Ascending aorta (tissue), 2 donors: Measurements from ENCODE around the gene RAB11FIP4. TPM values are rescaled to one million over a fixed set of nuclear protein-coding genes. Genes with fewer than 3 reads are reported as not detected.

Experiments used
- DNase-seq, 2 donors: peaks; one replicate each; pipeline ENCODE4 v3.0.0-alpha.2; 2019; ENCODE audit warnings: low spot score in 2 of 2
- H3K27ac ChIP-seq, 2 donors: fragments of 200-600 bp; sonication (generic); one replicate each; pipeline ENCODE4 v1.5.1; 2016 to 2017; ENCODE audit warnings: mild to moderate bottlenecking in 1 of 2
- H3K27me3 ChIP-seq: fragments of 200-600 bp; sonication (generic); one replicate; pipeline ENCODE4 v1.5.1; 2017
- H3K36me3 ChIP-seq, 2 donors: fragments of 200-600 bp; sonication (generic); one replicate each; pipeline ENCODE4 v1.5.1; 2016
- H3K4me1 ChIP-seq, 2 donors: fragments of 200-600 bp; sonication (generic); one replicate each; pipeline ENCODE4 v1.5.1; 2016 to 2017; ENCODE audit warnings: mild to moderate bottlenecking in 1 of 2
- H3K4me3 ChIP-seq, 2 donors: fragments of 200-600 bp; sonication (generic); one replicate each; pipeline ENCODE4 v1.5.1; 2016 to 2017; ENCODE audit warnings: mild to moderate bottlenecking in 1 of 2
- H3K9me3 ChIP-seq, 2 donors: fragments of 200-600 bp; sonication (generic); one replicate each; pipeline ENCODE4 v1.5.1; 2016
- CTCF ChIP-seq, 3 experiments: fragments of 200-600 bp in 2 of 3; fragments of 450-650 bp in 1 of 3; sonication (generic) in 2 of 3; IDR thresholded peaks; one replicate each; pipeline ENCODE4 v1.5.1; 2016 to 2019; ENCODE audit warnings: antibody characterized with exemption in 3 of 3, mild to moderate bottlenecking in 1 of 3, moderate library complexity in 1 of 3
- intact Hi-C: fragments of 100-400 bp; cut with DNase I; formaldehyde crosslinking; loops from one replicate; pipeline ENCODE4 v1.15.1; 2023
- total RNA-seq: library from RNA; depleted of rRNA; stranded (reverse); fragments of >200 nt; gene quantifications from one replicate; pipeline ENCODE4 v1.1.0, GENCODE V29; 2016

RAB11FIP4 gene
- total RNA-seq, 1 donor from 2014 or later, result 0.85 TPM

DNA sequence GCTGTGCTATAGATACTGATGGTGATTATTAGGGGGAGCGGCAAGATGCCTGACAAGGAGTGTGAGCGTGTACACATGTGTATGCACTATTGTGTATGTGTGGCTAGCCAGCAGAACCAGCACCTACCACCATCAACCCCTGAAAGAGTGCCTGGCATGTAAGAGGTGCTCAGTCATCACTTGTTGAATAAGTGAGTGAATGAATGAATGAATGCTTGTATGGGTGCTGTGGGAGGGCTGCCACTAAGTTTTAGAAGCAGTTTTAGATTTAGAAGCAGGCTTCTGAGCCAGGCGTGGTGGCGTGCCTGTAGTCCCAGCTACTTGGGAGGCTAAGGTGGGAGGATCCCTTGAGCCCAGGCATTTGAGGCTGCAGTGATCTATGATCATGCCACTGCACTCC is 37.0 kb downstream of the RAB11FIP4 start:
- no peak overlapping the region for H3K27ac ChIP-seq
- H3K4me3 ChIP-seq, result no peak overlapping the region
- no peak for TF ChIP-seq CTCF (IDR thresholded peaks at IDR 0.05)
- intact Hi-C loops, result no loop called here
- no peaks in the 10 kb centered on the region for H3K9me3 ChIP-seq
- DNase-seq, result no peak
- H3K36me3 ChIP-seq, result no peaks in the 10 kb centered on the region
- H3K4me1 ChIP-seq, result no peaks in the 10 kb centered on the region
- no peaks in the 10 kb centered on the region for H3K27me3 ChIP-seq

DNA sequence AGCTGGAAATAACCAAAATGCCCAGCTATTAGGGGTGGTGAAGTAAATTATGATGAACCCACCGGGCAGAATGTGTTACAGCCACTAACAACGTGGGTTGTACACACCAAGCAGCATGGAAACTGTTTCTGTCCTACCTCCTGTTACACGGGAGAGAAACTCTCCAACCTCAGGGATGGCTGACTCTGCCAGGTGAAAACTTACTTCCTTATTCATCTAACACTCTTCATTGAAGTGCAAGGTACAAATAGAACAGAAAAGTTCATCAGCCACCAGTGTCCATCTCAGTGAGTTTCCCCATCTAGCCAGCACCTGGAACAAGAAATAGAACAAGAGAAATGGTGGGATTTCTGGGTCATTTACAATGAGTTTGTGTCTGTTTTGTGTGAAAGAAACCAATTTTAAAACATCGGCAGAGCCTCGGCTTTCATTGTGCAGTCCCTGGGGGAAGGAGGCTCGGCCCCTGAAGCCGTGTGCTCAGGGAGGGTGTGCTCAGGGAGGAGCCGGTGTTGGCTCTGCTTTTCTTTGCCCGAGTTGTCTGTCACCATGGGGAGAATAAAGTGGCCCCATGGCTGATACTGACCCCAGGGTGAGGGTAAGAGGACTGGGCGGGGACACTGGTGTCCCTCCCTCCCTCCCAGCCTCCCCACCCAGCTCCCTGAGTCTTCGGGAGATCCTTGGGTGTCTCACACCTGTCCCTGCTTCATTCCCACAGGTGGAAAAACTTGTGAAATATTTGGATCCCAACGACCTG is 39.8 kb downstream of the RAB11FIP4 start:
- no peak for TF ChIP-seq CTCF (IDR thresholded peaks at IDR 0.05)
- no peak overlapping the region for H3K4me3 ChIP-seq
- no peaks in the 10 kb centered on the region for H3K9me3 ChIP-seq
- DNase-seq, result no peak
- H3K27ac ChIP-seq, result no peak overlapping the region
- no peaks in the 10 kb centered on the region for H3K36me3 ChIP-seq
- no peaks in the 10 kb centered on the region for H3K27me3 ChIP-seq
- intact Hi-C loops, result no loop called here
- no peaks in the 10 kb centered on the region for H3K4me1 ChIP-seq

DNA sequence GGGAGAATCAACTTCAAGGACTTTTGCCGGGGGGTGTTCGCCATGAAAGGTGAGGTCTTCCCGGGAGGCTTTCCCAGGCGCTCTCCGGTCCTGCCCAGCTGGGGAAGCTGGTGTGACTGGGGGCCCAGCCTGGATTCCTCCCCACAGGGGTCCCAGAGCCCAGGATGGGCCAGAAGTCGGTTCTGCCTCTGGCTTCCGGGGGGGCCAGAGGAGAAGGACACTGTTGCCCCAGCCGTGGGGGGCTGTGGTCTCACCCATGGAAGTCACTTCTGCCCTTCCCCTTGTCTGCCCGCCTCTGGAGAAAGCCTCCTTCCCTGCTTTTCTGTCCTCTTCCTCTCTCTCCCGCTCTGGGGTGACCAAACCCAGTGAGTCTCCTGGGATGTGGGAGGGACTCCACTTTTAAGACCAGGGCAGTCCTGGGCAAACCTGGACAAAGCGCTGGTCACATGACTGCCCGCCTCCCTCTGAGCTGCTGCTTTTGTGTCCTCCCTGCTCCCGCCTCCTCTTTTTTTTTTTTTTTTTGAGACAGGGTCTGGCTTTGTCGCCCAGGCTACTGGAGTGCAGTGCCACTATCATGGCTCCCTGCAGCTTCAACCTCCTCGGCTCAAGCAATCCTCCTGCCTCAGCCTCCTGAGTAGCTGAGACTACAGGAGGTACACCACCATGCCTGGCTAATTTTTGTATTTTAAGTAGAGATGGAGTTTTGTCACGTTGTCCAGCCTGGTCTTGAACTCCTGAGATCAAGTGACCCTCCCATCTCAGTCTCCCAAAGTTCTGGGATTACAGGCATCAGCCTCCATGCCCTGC is 40.6 kb downstream of the RAB11FIP4 start:
- intact Hi-C loops, result no loop called here
- no peak for TF ChIP-seq CTCF (IDR thresholded peaks at IDR 0.05)
- no peaks in the 10 kb centered on the region for H3K36me3 ChIP-seq
- H3K4me1 ChIP-seq, result no peaks in the 10 kb centered on the region
- no peak overlapping the region for H3K27ac ChIP-seq
- no peak overlapping the region for H3K4me3 ChIP-seq
- H3K27me3 ChIP-seq, result no peaks in the 10 kb centered on the region
- H3K9me3 ChIP-seq, result no peaks in the 10 kb centered on the region
- DNase-seq, result no peak

GRCh38 chr17:31433091-31433790 is 41.8 kb downstream of the RAB11FIP4 start:
- Histone ChIP-seq H3K27me3 (no peaks in the 10 kb centered on the region), H3K4me3 (no peak overlapping the region), H3K4me1 (no peaks in the 10 kb centered on the region), H3K27ac (no peak overlapping the region), H3K36me3 (no peaks in the 10 kb centered on the region), H3K9me3 (no peaks in the 10 kb centered on the region)
- TF ChIP-seq CTCF (IDR thresholded peaks at IDR 0.05), result no peak
- intact Hi-C loops, result no loop called here
- DNase-seq, result no peak

GRCh38 chr17:31433811-31434726 is 42.6 kb downstream of the RAB11FIP4 start:
- Histone ChIP-seq H3K9me3 (no peaks in the 10 kb centered on the region), H3K27ac (no peak overlapping the region), H3K4me3 (no peak overlapping the region), H3K36me3 (no peaks in the 10 kb centered on the region), H3K27me3 (no peaks in the 10 kb centered on the region), H3K4me1 (no peaks in the 10 kb centered on the region)
- TF ChIP-seq CTCF (IDR thresholded peaks at IDR 0.05), result no peak
- intact Hi-C loops, result no loop called here
- no peak for DNase-seq
